Esophagus (tissue), 2 donors: Measurements from ENCODE around the gene PDE7B. TPM values are rescaled to one million over a fixed set of nuclear protein-coding genes. Genes with fewer than 3 reads are reported as not detected.

Experiments used
- H3K27ac ChIP-seq, 2 donors: one replicate each; pipeline ENCODE4 v1.5.1; 2013; ENCODE audit warnings: low read depth in 2 of 2, mild to moderate bottlenecking in 2 of 2, inconsistent platforms in 1 of 2, low read length in 1 of 2, moderate library complexity in 1 of 2
- H3K27me3 ChIP-seq, 2 donors: one replicate each; pipeline ENCODE4 v1.6.1; 2013; ENCODE audit warnings: low read length in 2 of 2, control low read depth in 1 of 2, mild to moderate bottlenecking in 1 of 2; ENCODE audit not compliant: insufficient read depth in 2 of 2, control insufficient read depth in 1 of 2
- H3K36me3 ChIP-seq, 2 donors: one replicate each; pipeline ENCODE4 v1.6.1; 2013; ENCODE audit warnings: low read length in 1 of 2; ENCODE audit not compliant: control insufficient read depth in 2 of 2, insufficient read depth in 2 of 2
- H3K4me1 ChIP-seq, 2 donors: one replicate each; pipeline ENCODE4 v1.6.1; 2013; ENCODE audit warnings: low read length in 1 of 2; ENCODE audit not compliant: control insufficient read depth in 2 of 2, insufficient read depth in 2 of 2
- H3K4me3 ChIP-seq, 2 donors: one replicate each; pipeline ENCODE4 v1.5.1; 2013; ENCODE audit warnings: low read length in 2 of 2, mild to moderate bottlenecking in 2 of 2, low read depth in 1 of 2, moderate library complexity in 1 of 2
- H3K9me3 ChIP-seq, 2 donors: one replicate each; pipeline ENCODE4 v1.6.1; 2013; ENCODE audit warnings: mild to moderate bottlenecking in 2 of 2, low read depth in 1 of 2, low read length in 1 of 2, moderate library complexity in 1 of 2; ENCODE audit not compliant: control insufficient read depth in 2 of 2, insufficient read depth in 1 of 2
- WGBS, 2 donors: extraction: QIAGEN DNeasy Blood & Tissue Kit; methylation state at CpG; one replicate each; pipeline ENCODE4 v1.1.7; 2013; 5-methylcytosine and 5-hydroxymethylcytosine counted together
- polyA plus RNA-seq, 2 donors: library from polyadenylated mRNA; stranded (reverse); fragments of 200-250 nt; gene quantifications; one replicate each; pipeline ENCODE4 v1.2.3, GENCODE V29; 2013
- donor health status: healthy with polysubstance abuse.
- donor health status: Bipolar disorder and iron deficiency.

Gene PDE7B
- polyA plus RNA-seq, 2 donors, result 0.18 to 0.64 TPM

- Histone ChIP-seq H3K36me3 (no peaks in the 10 kb centered on the region), H3K27ac (no peak overlapping the region), H3K4me3 (no peak overlapping the region), H3K9me3 (no peaks in the 10 kb centered on the region), H3K27me3 (no peaks in the 10 kb centered on the region), H3K4me1 (no peaks in the 10 kb centered on the region)
- 68 to 77% methylated on average over 4 of the region's 4 CpGs for WGBS, 2 donors
Measured at GRCh38 chr6:136180704-136181511, 329.4 kb downstream of the PDE7B start.

- H3K9me3 ChIP-seq, result no peaks in the 10 kb centered on the region
- no peaks in the 10 kb centered on the region for H3K4me1 ChIP-seq
- H3K36me3 ChIP-seq, result no peaks in the 10 kb centered on the region
- no peaks in the 10 kb centered on the region for H3K27me3 ChIP-seq
- 88% methylated on average over 1 of the region's 1 CpG for WGBS, 2 donors
- no peak overlapping the region for H3K4me3 ChIP-seq
- H3K27ac ChIP-seq, result no peak overlapping the region
Measured at GRCh38 chr6:136181512-136181833, 330.0 kb downstream of the PDE7B start.

DNA sequence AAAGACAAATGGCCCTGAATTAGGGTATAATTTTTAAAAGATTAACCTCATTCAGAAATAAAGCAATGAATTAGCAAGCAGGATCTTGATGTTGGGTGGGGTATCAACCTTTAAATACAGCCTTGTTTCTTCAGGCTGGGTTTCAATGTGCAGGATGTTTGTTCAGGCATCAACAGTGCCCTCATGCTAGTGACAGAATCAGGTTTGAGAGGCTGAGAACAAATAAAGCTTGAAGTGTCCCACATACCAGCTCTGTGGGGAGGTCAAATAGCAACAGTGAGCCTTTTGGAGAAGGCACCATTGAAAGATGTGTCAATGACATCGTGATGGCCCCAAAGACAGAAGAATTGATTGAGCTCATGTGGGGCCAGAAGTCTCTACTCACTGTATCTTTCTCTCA, 330.4 kb downstream of the PDE7B start:
- no peaks in the 10 kb centered on the region for H3K36me3 ChIP-seq
- H3K27ac ChIP-seq, result no peak overlapping the region
- H3K27me3 ChIP-seq, result no peaks in the 10 kb centered on the region
- H3K4me3 ChIP-seq, result no peak overlapping the region
- H3K4me1 ChIP-seq, result no peaks in the 10 kb centered on the region
- no peaks in the 10 kb centered on the region for H3K9me3 ChIP-seq
- WGBS, 2 donors, result 59 to 68% methylated on average over 1 of the region's 1 CpG

DNA sequence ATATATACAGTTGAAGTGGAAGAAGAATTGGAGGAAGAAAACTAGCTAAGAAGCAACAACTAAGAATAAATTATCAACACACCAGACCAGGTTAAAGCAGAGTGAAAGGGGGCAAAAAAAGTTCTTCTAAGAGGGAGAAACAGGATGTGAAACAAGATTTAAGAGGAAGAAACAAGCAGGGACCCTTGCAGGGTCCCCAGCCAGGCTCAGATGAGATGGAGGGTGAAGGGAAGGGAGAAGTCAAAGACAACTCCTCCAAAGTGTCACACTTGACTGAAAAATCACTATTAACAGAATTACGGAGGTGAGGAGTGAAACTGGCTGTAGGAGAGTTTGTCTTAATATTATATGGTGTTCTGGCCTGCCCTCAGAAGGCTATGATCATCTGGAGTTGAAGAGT, 333.2 kb downstream of the PDE7B start:
- no peak overlapping the region for H3K27ac ChIP-seq
- H3K36me3 ChIP-seq, result no peaks in the 10 kb centered on the region
- H3K9me3 ChIP-seq, result no peaks in the 10 kb centered on the region
- H3K4me1 ChIP-seq, result no peaks in the 10 kb centered on the region
- H3K27me3 ChIP-seq, result no peaks in the 10 kb centered on the region
- WGBS, 2 donors, result 61 to 84% methylated on average over 1 of the region's 1 CpG
- no peak overlapping the region for H3K4me3 ChIP-seq

- Histone ChIP-seq H3K9me3 (no peaks in the 10 kb centered on the region), H3K27me3 (no peaks in the 10 kb centered on the region), H3K4me1 (no peaks in the 10 kb centered on the region), H3K4me3 (no peak overlapping the region), H3K27ac (no peak overlapping the region), H3K36me3 (no peaks in the 10 kb centered on the region)
- WGBS, 2 donors, result 91 to 96% methylated on average over 1 of the region's 1 CpG
Measured at GRCh38 chr6:136186363-136186762, 334.9 kb downstream of the PDE7B start.

GRCh38 chr6:136188486-136188885, 337.0 kb downstream of the PDE7B start:
- H3K4me3 ChIP-seq, result no peak overlapping the region
- WGBS, 2 donors, result 74 to 76% methylated on average over 2 of the region's 2 CpGs

GRCh38 chr6:136189104-136189503, 337.6 kb downstream of the PDE7B start:
- H3K9me3 ChIP-seq, result no peaks in the 10 kb centered on the region
- 65 to 74% methylated on average over 3 of the region's 3 CpGs for WGBS, 2 donors
- no peaks in the 10 kb centered on the region for H3K27me3 ChIP-seq
- H3K4me3 ChIP-seq, result no peak overlapping the region
- no peaks in the 10 kb centered on the region for H3K4me1 ChIP-seq
- H3K27ac ChIP-seq, result no peak overlapping the region
- H3K36me3 ChIP-seq, result peaks cover 0 to 3% of the 10 kb centered on the region in 2 donors

More at GRCh38 chr6:136188486-136188885, 337.0 kb downstream of the PDE7B start:
- no peak overlapping the region for H3K27ac ChIP-seq
- H3K4me1 ChIP-seq, result no peaks in the 10 kb centered on the region
- H3K9me3 ChIP-seq, result no peaks in the 10 kb centered on the region
- H3K27me3 ChIP-seq, result no peaks in the 10 kb centered on the region
- peaks cover 0 to 3% of the 10 kb centered on the region in 2 donors for H3K36me3 ChIP-seq

DNA sequence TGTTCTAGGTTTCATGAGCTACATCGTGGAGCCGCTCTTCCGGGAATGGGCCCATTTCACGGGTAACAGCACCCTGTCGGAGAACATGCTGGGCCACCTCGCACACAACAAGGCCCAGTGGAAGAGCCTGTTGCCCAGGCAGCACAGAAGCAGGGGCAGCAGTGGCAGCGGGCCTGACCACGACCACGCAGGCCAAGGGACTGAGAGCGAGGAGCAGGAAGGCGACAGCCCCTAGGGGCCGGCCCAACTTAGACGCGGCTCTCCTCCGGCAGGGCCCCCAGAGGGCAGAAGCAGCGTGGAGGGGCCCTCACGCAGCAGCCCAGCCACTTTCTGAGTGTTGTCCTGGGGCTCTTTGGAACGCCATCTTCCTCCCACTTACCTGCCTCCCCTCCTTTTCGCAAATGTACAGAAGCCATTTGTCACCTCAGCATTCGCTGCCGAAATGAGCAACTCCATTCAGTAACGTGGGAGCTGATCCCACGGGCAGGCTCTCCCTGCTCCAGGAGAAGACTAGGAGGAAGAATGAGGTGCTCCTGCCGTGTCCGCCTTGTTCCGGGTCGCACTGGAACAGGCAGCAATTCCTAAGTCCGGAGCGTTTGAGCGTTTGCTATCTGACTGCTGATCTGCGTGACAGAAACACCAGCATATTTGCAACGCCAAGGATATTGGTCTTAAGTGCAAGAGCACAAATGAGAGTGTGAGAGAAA, 340.3 kb downstream of the PDE7B start:
- Histone ChIP-seq H3K27me3 (no peaks in the 10 kb centered on the region), H3K27ac (no peak overlapping the region), H3K4me1 (no peaks in the 10 kb centered on the region), H3K36me3 (peaks cover 0 to 3% of the 10 kb centered on the region in 2 donors), H3K4me3 (no peak overlapping the region), H3K9me3 (no peaks in the 10 kb centered on the region)
- 94 to 95% methylated on average over 31 to 32 of the region's 32 CpGs for WGBS, 2 donors

- H3K4me3 ChIP-seq, result no peak overlapping the region
- 76 to 84% methylated on average over 6 of the region's 6 CpGs for WGBS, 2 donors
- no peaks in the 10 kb centered on the region for H3K9me3 ChIP-seq
- no peak overlapping the region for H3K27ac ChIP-seq
- H3K4me1 ChIP-seq, result no peaks in the 10 kb centered on the region
- no peaks in the 10 kb centered on the region for H3K27me3 ChIP-seq
- peaks cover 0 to 3% of the 10 kb centered on the region in 2 donors for H3K36me3 ChIP-seq
Measured at GRCh38 chr6:136192902-136193301, 341.4 kb downstream of the PDE7B start.

DNA sequence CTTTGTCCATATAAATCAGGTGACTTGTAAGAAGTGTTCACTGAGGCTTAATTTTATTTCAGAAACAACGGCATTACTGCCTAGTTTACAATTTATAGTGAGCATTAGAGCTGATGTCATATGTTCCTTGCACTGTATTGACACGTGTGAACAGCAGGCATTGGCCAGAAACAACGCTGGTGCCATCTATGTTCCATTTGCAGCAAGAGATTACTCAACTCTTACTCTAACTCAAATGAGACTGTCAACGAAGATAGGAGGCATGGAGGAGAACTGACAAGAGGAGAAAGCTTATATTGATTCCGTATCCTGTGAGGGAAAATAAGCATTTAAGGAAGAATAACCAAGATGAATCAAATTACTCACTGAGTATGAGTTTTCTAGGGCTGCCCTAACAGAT, 350.2 kb downstream of the PDE7B start:
- 55 to 69% methylated on average over 5 of the region's 5 CpGs for WGBS, 2 donors
- Histone ChIP-seq H3K4me3 (no peak overlapping the region), H3K36me3 (no peaks in the 10 kb centered on the region), H3K27me3 (no peaks in the 10 kb centered on the region), H3K4me1 (no peaks in the 10 kb centered on the region), H3K9me3 (no peaks in the 10 kb centered on the region), H3K27ac (no peak overlapping the region)
